ENCODE data around the gene TMEM178B. TPM values are rescaled to one million over a fixed set of nuclear protein-coding genes. Genes with fewer than 3 reads are reported as not detected.

Gene TMEM178B
- total RNA-seq, 1 experiment from 2014 or later: 0.39 TPM

GRCh38 chr7:141349338-141349737 lies 275.5 kb downstream of the TMEM178B start:
- H3K4me1 ChIP-seq (ENCODE audit: control insufficient read depth, insufficient read depth, low read length): no peaks in the 10 kb centered on the region
- ChIA-PET CTCF (no interaction called here), POLR2A (no interaction called here)
- BruUV-seq (replicated peaks): no TSS peak
- H3K36me3 ChIP-seq (ENCODE audit: control insufficient read depth, insufficient read depth, low read length): no peaks in the 10 kb centered on the region
- H3K27me3 ChIP-seq (ENCODE audit: control insufficient read depth, insufficient read depth, low read length): peaks cover 9% of the 10 kb centered on the region; the same call in 1 of the 2 replicates
- DNase-seq (ENCODE audit: low read depth, low spot score) (no peak), ATAC-seq (no peak)
- TF ChIP-seq TCF7L2 (IDR thresholded peaks at IDR 0.05; ENCODE audit: low read depth, low read length): no peak
- no peak for TF ChIP-seq SIN3A (IDR thresholded peaks at IDR 0.05; ENCODE audit: borderline replicate concordance, insufficient read depth, low read depth, low read length)
- TF ChIP-seq POLR2AphosphoS5 (IDR thresholded peaks at IDR 0.05; ENCODE audit: low read depth, low read length): no peak
- no peaks in the 10 kb centered on the region for H3K9me3 ChIP-seq (ENCODE audit: control insufficient read depth, insufficient read depth, low read depth, low read length)
- intact Hi-C loops (cut with micrococcal nuclease; ENCODE audit: unreplicated experiment) (no loop called here), in situ Hi-C loops (cut with HindIII; ENCODE audit: low pct_unique_long_range_greater_than_20kb, low sequenced_read_pairs) (no loop called here)
- H3K4me3 ChIP-seq (ENCODE audit: low read depth in 2 of 2, low read length in 2 of 2): no peak overlapping the region
- H3K27ac ChIP-seq (ENCODE audit: low read length): no peak overlapping the region

GRCh38 chr7:141349804-141350203 lies 275.9 kb downstream of the TMEM178B start:
- Histone ChIP-seq H3K9me3 (ENCODE audit: control insufficient read depth, insufficient read depth, low read depth, low read length) (no peaks in the 10 kb centered on the region), H3K4me1 (ENCODE audit: control insufficient read depth, insufficient read depth, low read length) (no peaks in the 10 kb centered on the region), H3K36me3 (ENCODE audit: control insufficient read depth, insufficient read depth, low read length) (no peaks in the 10 kb centered on the region), H3K4me3 (ENCODE audit: low read depth in 2 of 2, low read length in 2 of 2) (no peak overlapping the region), H3K27ac (ENCODE audit: low read length) (no peak overlapping the region), H3K27me3 (ENCODE audit: control insufficient read depth, insufficient read depth, low read length) (peaks cover 11% of the 10 kb centered on the region; the same call in 1 of the 2 replicates)
- in situ Hi-C loops (cut with HindIII; ENCODE audit: low pct_unique_long_range_greater_than_20kb, low sequenced_read_pairs) (no loop called here), intact Hi-C loops (cut with micrococcal nuclease; ENCODE audit: unreplicated experiment) (no loop called here)
- CTCF ChIA-PET: no interaction called here
- ATAC-seq: no peak
- BruUV-seq (replicated peaks): no TSS peak
- DNase-seq (ENCODE audit: low read depth, low spot score): no peak
- TF ChIP-seq POLR2AphosphoS5 (IDR thresholded peaks at IDR 0.05; ENCODE audit: low read depth, low read length) (no peak), REST (IDR thresholded peaks at IDR 0.05; ENCODE audit: insufficient read depth in 1 of 2, low read depth in 2 of 2, low read length in 1 of 2) (no peak), TCF7L2 (IDR thresholded peaks at IDR 0.05; ENCODE audit: low read depth, low read length) (no peak), CTCF (IDR thresholded peaks at IDR 0.05) (no peak), SIN3A (IDR thresholded peaks at IDR 0.05; ENCODE audit: borderline replicate concordance, insufficient read depth, low read depth, low read length) (no peak)
- POLR2A ChIA-PET: no interaction called here

GRCh38 chr7:141351175-141351574 lies 277.3 kb downstream of the TMEM178B start:
- no peaks in the 10 kb centered on the region for H3K36me3 ChIP-seq (ENCODE audit: control insufficient read depth, insufficient read depth, low read length)
- peaks cover 11% of the 10 kb centered on the region; the same call in 1 of the 2 replicates for H3K27me3 ChIP-seq (ENCODE audit: control insufficient read depth, insufficient read depth, low read length)
- H3K4me1 ChIP-seq (ENCODE audit: control insufficient read depth, insufficient read depth, low read length): no peaks in the 10 kb centered on the region
- TF ChIP-seq POLR2AphosphoS5 (IDR thresholded peaks at IDR 0.05; ENCODE audit: low read depth, low read length) (no peak), REST (IDR thresholded peaks at IDR 0.05; ENCODE audit: insufficient read depth in 1 of 2, low read depth in 2 of 2, low read length in 1 of 2) (no peak), SIN3A (IDR thresholded peaks at IDR 0.05; ENCODE audit: borderline replicate concordance, insufficient read depth, low read depth, low read length) (no peak), CTCF (IDR thresholded peaks at IDR 0.05) (no peak)
- H3K4me3 ChIP-seq (ENCODE audit: low read depth in 2 of 2, low read length in 2 of 2): no peak overlapping the region
- intact Hi-C loops (cut with micrococcal nuclease; ENCODE audit: unreplicated experiment) (no loop called here), in situ Hi-C loops (cut with HindIII; ENCODE audit: low pct_unique_long_range_greater_than_20kb, low sequenced_read_pairs) (no loop called here)
- ChIA-PET CTCF (no interaction called here), POLR2A (no interaction called here)
- no peak overlapping the region for H3K27ac ChIP-seq (ENCODE audit: low read length)
- DNase-seq (ENCODE audit: low read depth, low spot score): no peak
- no TSS peak for BruUV-seq (replicated peaks)
- H3K9me3 ChIP-seq (ENCODE audit: control insufficient read depth, insufficient read depth, low read depth, low read length): no peaks in the 10 kb centered on the region
- ATAC-seq: no peak

Measured in Panc1 (cell line).